GM21825 (cell line): ENCODE results near the gene CCDC12.

Source experiments
- ATAC-seq: cut with Tn5 transposase; IDR thresholded peaks from one replicate; pipeline ENCODE4 v1.9.1; 2021; ENCODE audit warnings: mild to moderate bottlenecking, moderate library complexity; ENCODE audit not compliant: unreplicated experiment

The CCDC12 gene

DNA sequence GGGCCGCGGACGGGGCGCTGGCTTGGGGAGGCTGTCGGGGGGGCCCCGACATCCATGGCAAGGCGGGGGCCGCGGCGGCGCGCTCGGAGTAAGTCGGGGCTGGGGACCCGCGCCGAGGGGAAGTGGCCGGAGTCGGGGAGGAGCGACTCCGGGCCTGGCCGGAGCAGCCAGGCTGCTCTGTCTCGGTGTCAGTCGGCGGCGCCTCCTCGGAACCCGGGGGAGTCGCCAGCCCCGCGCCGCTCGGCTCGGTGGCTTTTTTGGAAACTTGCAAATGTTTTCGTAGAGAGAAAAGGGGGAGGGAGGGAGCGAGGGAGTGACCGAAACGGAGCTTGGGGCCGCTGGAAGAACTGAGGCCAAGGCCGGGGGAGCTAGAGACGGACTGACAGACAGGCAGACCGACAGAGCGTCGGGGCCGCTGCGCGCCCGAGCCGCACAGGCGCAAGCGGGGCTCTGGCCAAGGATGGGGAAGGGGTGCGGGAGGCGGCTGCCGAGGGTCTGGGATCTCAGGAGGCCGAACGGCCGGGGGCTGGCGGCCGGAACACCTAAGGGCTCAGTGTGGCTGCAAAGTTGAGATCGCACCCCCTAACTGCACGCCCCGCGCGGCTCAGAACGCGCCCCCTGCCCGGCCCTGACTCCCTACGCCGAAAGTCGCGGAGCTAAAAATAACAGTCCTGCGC lies 94.0 kb downstream of the CCDC12 start:
- ATAC-seq = no peak

DNA sequence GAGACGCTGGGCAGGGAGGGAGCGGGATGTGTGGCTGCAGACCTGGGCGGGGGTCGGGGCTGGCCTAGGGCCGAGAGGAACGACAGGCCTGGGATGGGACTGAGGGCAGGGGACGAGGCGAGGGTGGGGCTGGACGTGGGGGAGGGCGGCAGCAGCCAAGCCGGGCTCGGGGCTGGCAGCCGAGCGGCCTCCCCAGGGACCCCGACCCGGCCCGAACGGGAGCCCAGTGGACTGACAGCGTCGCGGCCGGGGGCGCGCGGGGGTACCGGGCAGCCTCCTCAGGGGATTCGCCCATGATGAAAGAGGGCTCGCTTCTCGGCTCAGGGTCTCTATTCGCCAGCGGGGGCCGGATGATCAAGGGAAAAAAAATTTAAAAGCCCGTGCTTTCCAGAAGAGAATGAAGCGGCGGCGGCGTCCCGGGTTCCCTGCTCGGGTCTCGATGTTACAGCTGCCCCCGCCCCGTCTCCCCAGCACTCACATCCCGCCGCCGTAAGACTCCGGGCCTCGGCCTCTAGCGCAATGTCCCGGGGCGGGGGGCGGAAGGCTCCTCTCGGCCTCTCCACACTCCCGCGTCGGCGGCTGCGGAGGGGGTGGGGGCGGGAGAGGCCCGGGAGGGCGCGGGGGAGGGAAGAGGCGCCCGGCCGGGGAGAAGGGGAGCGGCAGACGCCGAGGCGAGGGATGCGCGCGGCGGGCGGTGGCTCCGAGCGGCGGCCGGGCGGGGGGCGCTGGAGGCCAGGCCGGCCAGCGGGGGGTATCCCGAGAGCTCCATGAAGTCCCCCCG lies 94.8 kb downstream of the CCDC12 start:
- no peak for ATAC-seq

DNA sequence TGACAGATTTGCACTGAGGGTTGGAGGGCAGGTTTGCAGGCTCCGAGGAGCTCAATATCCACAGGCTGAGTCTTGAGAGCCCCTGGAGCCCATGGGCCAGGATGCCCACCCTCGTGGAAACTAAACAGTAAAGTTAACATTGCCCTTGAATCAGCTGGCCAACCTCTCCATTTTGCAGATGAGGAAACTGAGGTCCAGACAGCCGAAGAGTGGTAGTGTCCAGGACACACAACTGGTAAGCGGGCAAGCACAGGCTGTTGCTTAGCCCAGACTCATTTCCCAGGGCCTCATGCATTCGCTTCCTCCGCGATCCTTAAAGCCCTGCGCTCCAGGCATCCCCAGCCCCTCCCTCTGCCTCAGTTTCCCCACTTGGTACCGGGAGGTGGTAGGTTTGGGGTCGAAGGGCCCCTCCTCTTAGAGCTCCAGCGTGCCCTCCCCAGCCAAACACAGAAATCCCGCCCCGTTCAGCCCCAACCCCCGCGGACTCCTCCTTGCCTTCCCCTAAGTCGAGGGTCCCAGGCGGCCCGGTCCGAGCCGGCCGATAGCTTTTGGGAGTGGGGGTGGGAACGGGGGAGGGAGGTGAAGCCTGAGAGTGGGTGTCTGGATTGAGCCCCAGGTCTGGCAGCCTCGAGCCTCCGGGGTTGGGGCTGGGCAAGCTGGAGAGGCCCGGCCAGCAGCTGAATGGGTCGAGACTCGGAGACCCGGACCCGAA lies 95.5 kb downstream of the CCDC12 start:
- no peak for ATAC-seq

DNA sequence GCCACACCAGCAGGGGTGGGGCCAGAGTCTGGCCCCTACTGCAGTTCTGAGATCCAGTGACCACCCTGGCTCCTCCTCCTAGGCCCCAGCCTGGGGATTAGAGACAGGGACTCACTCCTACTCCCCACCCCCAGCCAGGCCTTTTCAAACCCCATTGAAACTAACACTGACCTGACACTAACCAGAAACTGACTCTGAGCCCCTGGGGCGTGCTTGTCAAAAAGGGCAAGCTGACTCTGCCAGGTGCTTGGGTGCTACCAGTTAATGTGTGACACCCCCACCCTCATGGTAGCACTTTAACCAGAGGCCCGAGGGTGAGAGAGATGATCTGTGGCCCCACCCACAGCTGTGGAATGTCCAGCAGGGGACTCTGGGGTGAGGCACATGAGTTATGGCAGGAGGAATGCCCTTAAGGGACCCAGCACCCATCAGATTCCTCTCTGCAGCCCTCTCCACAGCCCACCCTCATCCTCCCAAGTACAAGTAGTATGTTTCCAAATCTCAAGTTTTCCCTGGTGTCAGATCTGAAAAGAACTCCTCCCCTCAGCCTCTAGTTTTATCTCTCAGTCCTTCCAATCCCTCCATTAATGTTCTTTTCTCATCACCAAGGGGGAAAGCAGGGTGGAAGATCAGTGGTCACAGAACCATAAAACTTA lies 97.6 kb downstream of the CCDC12 start:
- peak; percentile 43 for ATAC-seq

DNA sequence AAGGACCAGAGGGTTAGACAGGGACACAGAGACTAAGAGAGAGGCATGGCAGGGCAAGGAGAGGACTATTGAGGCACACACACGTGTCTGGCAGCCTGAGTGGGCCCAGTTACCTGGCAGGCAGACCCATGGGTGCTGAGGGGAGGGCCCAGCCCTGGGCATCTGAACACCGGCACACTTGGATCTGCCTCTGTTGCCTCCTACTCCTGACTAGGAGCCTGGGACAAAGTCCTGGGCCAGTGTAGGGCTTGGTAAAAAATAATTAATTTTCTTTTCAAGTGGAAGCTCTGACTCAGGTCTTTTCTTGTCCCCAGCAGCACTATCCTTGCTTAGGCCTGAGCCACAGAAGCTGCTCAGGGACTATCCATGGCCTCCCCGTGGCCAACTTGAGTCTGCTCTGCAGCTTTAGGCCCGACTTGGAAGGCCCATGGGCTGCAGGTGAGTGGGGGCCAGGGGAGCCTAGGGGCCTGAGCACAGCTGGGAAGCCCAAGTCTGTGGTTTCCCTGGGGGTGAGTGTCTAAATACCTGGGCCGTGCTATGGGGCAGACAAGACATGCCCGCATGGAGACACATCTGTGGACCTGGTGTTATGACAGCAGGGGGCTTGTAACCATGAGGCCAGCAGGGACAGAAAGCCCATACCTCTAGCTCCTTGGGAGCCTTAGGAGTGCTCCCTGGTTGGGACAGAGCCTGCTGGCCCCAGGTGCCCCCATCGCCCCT lies 99.0 kb downstream of the CCDC12 start, which contains the start of gene PTH1R:
Gene PTH1R (plus strand): TSS at position 316 of the 720 bp plus-strand sequence. CDS start 5,839 bp downstream, outside the sequence.
- ATAC-seq = no peak

DNA sequence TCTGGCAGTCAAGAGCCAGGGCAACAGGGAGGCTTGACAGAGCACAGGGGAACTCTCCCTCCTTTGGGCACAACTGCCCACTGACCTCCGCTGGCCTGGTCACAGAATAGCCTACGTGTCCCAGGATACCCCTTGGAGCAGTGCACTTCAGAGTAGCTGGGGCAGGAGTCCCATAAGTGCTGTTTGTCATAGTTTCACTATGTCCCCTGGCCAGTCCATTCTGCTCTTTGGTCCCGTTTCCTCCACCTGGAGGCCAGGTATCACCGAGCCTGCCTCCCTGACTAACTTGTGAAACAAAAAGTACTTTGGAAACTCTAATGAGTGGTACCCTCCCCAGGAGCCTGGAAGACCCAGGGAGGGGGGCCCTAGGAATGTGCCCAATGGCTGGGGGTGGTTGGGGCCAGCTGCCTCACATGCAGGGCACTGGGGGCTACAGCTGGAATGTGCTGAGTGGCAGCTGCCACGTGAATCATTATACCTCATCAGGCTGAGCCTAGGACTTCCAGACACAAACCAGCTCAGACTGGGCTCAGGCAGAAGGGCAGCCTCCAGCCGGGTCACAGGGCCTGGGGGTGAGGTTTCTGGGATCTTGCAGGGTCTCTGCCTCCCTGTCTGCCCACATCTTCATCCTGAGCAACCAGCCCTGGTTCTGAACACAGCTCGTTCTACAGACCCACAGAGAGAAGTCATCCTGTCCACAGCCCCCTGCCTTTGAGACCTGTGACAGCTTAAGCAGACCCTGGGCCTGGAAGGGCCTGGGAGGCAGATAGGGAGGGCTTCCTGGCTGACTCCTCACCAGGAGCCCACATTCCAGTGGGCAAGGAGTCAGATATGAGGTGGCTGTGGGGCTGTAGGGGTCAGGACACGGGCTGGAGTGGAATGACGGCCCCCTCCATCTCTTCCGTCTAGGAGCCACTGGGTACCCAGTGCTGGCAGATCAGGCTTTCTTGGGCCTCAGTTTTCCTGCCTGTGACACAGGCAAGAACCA lies 99.9 kb downstream of the CCDC12 start:
- ATAC-seq = no peak

DNA sequence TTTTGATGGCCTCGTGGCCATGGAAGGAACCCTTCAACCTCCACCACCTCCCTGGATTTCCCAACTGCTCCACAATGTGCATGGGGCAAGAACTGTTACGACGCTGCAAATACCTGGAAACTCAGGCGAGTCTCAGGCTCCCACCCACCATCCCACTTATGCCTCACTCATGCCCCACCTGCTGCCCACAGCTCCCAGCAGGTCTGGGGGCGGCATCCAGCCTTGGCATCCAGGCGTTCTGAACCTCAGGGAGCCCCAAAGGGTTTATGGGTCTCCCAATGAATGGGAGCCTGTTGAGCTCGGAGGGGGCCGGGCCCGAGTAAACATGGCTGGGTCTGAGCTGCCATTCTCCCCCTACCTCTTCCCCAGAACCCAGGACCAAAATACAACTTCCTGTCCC lies 101.0 kb downstream of the CCDC12 start:
- ATAC-seq = no peak

DNA sequence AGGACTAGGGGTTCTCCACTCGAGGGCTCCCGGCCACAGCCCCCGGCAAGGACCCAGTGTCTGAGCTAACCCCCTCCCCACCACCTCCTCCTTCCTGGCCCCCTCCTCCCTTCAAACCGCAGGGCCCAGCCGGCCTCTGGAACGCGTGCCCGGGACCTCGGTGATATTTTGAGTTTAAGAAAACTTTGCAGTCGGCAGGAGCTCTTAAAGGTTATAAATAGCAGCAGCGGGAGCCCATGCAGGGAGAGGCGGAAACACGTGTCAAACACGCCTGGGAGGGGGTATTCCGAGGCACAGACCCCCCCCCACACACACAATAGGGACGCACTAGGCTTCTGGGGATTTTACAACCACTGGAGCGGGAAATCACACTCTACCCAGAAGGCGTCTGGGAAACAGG lies 102.1 kb downstream of the CCDC12 start:
- ATAC-seq = no peak

DNA sequence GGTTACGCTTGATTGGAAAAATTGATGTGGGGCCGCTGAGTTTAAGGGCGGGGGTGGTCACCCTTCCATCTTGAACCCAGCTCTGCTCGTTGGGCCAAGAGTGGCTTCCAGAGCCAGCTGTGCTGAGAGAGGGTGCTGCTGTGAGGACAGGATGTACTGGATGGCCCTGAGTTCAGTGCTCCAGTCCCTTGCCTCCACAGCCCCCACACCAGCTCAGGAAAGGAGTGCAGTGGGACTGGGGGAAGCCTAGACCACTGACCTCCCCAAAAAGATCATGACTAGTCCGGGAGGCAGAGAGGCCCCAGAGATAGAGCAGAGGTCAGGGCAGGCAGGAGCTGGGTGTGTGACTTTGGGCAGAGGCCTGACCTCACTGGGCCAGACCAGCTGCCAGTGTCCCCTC lies 103.0 kb downstream of the CCDC12 start:
- ATAC-seq = no peak
